ENCODE measurements around the gene COG7.

Gene COG7

DNA sequence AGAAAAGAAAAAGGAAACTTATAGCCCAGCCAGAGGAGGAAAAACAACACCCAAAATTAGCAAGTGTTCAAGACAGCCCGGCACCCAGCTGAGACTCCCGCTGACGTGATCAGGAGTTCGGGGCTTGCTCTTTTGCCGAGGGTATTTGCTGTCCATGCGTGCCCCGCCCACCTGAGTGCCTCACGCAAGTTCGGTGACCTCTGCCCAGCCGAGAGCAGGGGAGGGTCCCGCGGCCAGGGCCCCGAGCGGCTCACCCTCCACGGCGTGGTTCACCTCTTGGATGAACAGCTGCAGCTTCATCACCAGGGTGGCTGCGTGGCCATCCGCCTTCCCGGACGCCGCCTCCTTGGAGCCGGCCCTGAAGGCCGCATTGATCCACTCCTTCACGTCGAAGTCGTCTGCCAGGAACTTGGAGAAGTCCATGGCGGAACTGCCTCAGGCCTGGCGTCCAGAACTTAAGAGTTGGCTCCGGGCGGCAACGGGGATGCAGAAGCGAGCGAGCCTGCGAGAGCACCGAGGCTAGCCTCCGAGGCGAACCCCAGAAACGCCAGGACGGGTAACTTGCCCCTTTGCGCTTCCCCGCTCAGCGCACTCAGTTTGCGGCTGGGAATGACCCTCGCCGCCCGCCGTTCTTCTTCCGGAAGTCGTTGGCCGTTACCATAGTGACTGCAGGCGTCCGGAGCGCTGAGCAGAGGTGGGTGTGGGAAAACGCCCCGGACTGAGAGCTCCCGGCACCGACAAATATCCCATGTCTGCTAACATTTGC, at the start of gene COG7:
TSS of gene COG7 (minus strand) at position 618 of the 766 bp plus-strand sequence. CDS start at position 423, 195 bp downstream.
- peak within 1 kb of the TSS; percentile 97 for H3K4me3 ChIP-seq (ENCODE audit: low read depth, low read length)
- DNase-seq (ENCODE audit: low read depth) = peak; percentile 91
- TF ChIP-seq, protein P1, sequence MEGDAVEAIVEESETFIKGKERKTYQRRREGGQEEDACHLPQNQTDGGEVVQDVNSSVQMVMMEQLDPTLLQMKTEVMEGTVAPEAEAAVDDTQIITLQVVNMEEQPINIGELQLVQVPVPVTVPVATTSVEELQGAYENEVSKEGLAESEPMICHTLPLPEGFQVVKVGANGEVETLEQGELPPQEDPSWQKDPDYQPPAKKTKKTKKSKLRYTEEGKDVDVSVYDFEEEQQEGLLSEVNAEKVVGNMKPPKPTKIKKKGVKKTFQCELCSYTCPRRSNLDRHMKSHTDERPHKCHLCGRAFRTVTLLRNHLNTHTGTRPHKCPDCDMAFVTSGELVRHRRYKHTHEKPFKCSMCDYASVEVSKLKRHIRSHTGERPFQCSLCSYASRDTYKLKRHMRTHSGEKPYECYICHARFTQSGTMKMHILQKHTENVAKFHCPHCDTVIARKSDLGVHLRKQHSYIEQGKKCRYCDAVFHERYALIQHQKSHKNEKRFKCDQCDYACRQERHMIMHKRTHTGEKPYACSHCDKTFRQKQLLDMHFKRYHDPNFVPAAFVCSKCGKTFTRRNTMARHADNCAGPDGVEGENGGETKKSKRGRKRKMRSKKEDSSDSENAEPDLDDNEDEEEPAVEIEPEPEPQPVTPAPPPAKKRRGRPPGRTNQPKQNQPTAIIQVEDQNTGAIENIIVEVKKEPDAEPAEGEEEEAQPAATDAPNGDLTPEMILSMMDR (conservative IDR thresholded peaks at IDR 0.05; ENCODE audit: low read depth, low read length) = no peak

DNA sequence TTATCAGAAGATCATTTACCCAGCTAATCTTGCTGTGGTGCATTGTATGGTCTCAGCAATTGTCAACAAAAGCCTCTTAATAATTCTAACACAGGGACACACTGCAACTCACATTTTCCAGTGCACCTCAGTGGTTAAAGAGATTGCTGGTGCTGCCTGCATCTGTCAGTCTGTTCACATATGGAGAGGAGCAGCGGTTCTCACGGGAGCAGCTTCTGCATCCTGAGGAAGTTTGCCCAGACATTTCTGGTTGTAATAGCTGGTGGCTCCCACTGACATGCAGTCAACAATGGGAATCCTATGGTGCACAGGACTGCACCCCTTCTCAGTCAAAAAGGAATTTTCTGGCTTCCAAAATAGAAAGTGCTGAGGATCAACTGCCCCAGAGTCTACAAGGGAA, 49.5 kb upstream of the COG7 start:
- H3K4me3 ChIP-seq (ENCODE audit: low read depth, low read length) = no peak overlapping the region
- TF ChIP-seq, protein P1 (conservative IDR thresholded peaks at IDR 0.05; ENCODE audit: low read depth, low read length) = no peak
- DNase-seq (ENCODE audit: low read depth) = no peak

DNA sequence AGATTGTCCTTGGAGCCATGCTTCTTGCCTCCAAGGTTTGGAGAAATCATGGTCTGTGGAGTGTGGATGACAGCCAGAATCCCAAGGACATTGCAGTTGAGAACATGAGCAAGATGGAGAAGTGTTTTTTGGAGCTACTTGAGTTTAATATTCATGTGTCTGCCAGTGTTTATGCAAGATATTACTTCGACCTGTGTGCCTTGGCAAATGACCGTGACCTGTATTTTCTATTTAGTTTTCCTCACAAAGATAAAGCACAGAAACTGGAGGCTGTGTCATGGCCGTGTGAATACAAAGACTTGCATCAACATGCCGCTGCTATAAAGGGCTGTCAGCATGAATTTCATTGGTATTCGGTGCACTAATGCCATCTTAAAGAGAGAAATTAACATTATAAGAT, 48.3 kb upstream of the COG7 start:
- no peak for DNase-seq (ENCODE audit: low read depth)
- H3K4me3 ChIP-seq (ENCODE audit: low read depth, low read length) = no peak overlapping the region
- TF ChIP-seq, protein P1 (conservative IDR thresholded peaks at IDR 0.05; ENCODE audit: low read depth, low read length) = no peak

DNA sequence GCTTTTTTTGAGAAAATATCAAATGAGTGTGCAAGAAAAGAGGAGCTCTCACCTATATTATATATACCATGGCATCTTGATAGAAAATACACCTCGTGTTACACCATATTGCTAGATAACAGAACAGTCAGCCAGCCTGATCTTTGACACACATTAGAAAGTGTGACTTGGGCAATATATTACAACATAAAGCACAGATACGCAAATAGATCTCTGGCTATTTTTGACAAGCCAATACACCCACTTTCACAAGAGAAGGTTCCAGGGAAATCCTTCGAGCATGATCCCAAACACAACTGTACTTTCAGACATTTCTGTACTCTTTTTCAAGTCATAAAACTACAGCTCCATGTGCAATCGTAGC, 47.9 kb upstream of the COG7 start:
- no peak overlapping the region for H3K4me3 ChIP-seq (ENCODE audit: low read depth, low read length)
- DNase-seq (ENCODE audit: low read depth) = no peak
- TF ChIP-seq, protein P1 (conservative IDR thresholded peaks at IDR 0.05; ENCODE audit: low read depth, low read length) = no peak

DNA sequence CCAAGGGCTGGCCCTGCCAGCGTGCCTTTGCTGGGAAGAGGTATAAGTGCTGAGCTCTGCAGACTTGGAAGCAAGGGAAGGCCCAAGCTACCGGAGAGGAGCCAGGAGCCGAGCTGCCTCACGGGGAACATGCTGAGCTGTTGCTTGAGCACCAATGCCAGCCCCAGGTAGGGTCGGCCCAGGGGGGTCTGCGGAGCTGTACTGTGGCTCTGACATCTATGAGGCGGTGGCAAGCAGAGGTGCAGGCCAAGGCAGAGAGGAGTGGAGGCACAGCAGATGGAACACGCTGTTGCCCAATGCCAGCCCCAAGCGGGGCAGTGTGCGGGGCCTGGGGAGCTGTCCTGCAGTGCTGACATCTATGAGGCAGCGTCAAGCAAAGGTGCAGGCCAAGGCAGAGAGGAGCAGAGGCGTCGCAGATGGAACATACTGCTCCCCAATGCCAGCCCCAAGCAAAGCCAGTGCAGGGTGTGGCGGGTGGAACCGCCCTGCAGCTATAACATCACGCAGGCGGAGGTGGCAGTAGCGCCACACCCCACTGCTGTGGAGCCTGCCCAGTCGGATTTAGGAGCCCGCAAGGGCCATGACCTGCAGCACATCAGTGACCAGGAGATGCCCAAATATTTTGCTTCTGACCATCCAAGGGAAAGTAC, 47.3 kb upstream of the COG7 start:
- TF ChIP-seq, protein P1 (conservative IDR thresholded peaks at IDR 0.05; ENCODE audit: low read depth, low read length) = no peak
- no peak for DNase-seq (ENCODE audit: low read depth)
- H3K4me3 ChIP-seq (ENCODE audit: low read depth, low read length) = no peak overlapping the region

DNA sequence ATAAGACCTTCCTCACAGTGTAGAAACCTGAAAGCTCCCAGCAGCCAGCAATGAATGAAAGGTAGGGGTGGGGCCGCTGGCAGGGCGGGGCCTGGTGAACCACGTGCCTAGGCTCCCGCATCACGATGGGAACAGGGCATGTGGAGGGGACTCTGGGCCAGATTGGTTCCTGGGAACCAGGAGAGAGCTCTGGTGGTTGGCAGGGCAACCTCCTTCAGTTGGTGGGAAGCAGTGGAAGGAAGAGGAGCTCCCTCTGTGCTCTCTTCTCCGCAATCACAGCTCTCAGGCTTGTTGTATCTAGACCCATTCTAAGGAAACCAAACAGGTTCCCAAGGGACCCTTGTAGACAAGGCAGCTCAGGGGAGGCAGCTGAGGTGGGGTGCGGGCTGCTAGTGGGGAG, 46.8 kb upstream of the COG7 start:
- no peak overlapping the region for H3K4me3 ChIP-seq (ENCODE audit: low read depth, low read length)
- DNase-seq (ENCODE audit: low read depth) = no peak
- TF ChIP-seq, protein P1 (conservative IDR thresholded peaks at IDR 0.05; ENCODE audit: low read depth, low read length) = no peak

DNA sequence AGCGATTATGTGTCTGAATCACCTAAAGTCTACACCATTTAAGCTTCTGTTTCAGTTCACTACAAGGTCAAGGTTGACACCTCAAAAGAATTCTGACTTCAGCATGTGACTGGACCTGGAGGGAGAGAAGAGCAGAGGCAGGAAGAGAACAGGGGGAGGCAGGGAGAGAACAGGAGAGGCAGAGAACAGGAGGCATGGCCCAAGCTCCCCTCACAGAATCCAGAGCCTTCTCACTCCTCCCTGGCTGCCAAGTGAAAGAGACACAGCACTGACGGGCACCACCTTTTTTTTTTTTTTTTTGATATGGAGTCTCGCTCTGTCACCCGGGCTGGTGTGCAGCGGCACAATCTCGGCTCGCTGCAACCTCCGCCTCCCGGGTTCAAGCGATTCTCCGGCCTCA, 45.9 kb upstream of the COG7 start:
- TF ChIP-seq, protein P1 (conservative IDR thresholded peaks at IDR 0.05; ENCODE audit: low read depth, low read length) = no peak

More for the DNA sequence above, 45.9 kb upstream of the COG7 start:
- no peak for DNase-seq (ENCODE audit: low read depth)
- no peak overlapping the region for H3K4me3 ChIP-seq (ENCODE audit: low read depth, low read length)

All from choroid plexus epithelial cell (primary cell).